Stimulated activated CD4-positive, alpha-beta T cell treated with anti-CD3 and anti-CD28 coated beads, Interleukin-15, amount 100 ng/mL, for 1 hour (primary cell): ENCODE results near the gene TBC1D2B.

Source experiments
- DNase-seq, 2 donors: peaks; one replicate each; pipeline ENCODE4 v3.0.0-alpha.2; 2020; ENCODE audit warnings: low read depth in 1 of 2, low spot score in 1 of 2

TBC1D2B gene

DNA sequence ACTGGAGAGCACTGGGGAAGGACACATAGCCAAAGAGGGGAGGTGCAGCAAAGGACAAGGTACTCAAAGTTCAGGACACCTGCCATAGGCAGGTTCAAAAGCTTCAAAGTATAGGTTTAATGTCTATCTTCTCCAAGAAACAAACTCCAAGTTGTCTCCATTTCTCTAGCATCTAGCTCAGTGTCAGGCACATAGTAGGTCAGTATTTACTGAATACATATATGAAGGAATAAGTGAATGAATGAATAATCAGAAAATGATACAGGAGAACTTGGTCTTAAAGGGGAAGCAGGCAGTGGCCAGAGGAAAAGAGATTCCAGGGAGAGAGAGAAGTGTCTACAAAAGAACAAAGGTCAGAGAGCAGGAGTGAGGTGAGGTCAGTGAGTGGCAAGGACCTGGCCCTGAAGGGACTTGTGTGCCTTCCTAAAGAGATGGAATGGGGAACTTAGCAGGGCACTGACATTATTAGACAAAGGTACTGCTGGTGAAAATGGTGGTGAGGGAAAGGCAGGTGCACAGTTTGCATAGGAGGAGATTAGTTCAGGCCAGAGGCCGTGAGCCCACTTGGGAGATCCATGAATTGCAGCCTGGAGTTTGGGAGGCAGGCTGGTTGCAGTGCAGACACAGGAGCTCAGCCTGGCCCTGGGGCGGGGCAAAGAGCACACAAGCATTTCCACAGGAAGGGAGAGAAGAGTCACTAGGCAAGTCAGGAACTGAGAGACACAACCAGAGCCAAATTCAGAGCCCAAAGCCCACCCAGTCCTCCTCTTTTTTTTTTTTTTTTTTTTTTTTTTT lies 21.4 kb downstream of the TBC1D2B start:
- no peak for DNase-seq

DNA sequence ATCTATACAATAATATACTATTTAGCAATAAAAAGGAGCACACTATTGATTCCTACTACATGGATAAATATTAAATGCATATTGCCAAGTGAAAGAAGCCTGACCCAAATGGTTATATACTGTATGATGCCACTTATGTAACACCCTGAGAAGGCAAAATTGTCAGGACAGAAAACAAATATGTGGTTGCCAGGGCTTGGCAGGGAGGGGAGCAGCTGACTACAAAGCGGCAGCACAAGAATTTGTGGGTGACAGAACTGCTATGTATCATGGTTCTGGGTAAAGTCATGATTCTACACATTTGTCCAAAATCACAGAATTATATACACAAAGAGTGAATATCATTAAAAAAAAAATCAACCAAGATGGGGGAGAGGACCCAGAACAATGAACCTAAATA lies 22.5 kb downstream of the TBC1D2B start:
- DNase-seq: no peak

DNA sequence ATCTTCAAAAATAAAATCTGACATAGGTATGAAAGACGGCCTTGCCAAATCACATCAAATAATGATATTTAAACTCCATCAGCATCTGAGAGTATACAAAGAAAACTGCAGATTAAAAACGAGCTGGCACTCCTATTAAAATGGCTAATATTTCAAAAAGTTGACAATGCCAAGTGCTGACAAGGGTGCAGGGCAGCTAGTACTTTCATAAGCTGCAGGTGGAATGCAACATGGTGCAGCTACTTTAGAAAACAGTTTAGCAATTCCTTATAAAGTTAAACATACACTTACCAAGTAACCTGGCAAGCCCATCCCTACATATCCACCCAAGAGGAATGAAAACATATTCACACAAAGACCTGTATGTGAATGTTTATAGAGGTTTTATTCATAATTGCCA lies 23.0 kb downstream of the TBC1D2B start:
- no peak for DNase-seq

GRCh38 chr15:78052545-78052944 lies 25.0 kb downstream of the TBC1D2B start:
- DNase-seq: no peak

DNA sequence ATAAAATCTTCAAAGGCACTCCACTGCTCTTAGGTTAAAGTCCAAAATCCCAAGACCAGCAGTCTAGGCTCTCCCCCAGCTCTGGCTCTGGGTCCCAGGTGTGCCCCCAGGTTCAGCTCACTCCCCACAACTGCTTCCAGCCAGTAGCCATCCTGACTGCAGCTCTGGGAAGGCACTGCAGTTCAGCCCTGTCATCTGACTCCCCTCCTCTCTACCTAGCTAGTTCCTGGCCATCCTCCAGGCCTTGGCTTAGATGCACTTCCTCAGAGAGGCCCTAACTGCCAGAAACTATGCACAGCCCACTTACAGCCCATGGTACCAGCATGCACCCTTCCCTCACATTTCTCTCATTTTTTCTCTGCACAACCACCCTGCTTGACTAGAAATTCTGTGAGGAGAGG lies 25.5 kb downstream of the TBC1D2B start:
- DNase-seq: no peak

GRCh38 chr15:78051596-78051995 lies 25.9 kb downstream of the TBC1D2B start:
- DNase-seq: no peak

GRCh38 chr15:78050826-78051225 lies 26.7 kb downstream of the TBC1D2B start:
- no peak for DNase-seq

DNA sequence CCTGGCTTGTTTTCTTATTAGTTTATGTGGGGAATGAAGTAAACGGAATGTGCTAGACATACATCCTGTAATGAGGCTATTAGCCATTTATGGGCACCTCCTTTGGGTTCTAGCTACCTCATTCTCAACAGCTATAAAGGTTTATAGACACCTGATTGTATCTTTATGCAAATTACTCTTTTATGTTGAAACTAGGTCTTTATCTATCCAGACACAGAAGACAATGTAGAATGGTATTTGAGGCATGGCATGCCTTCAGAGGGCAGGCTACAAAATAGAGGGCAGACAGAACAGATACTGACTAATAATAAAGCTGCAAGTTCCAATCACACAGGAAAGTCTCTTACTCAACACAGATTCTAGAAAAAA lies 27.1 kb downstream of the TBC1D2B start:
- no peak for DNase-seq

DNA sequence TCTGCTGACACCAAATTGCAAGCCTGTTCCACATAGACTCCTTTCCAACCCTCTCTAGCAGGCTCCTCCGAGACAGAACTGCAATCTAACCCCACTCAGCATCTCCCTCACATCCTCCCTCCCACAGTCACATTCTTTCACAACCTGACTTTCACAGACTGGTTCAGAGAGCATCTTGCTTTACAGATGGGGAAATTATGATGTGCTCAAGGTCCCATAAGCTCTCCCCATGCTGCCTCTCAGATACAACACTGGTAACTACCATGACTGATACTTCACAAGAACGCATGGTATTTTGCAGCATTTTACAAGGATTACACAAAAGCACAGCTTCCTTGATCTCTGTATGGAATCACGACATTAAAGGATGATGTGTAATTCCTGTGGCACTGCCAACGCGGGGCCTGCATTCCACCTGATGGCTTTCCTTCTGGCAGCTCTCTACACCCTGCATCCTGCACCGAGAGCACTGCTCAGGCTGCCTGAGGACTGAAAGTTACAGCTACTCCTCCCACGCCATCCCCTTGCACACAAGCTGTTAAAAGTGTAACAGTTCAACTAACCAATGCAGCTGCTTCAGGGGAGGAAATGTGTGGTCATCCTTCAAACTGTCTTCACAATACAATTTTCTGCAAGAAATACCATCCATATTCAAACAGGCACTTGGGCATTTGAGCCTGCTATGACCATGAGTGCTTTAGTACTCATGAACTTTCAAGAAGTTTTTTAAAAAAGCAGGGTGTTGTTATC lies 27.6 kb downstream of the TBC1D2B start:
- DNase-seq: no peak

DNA sequence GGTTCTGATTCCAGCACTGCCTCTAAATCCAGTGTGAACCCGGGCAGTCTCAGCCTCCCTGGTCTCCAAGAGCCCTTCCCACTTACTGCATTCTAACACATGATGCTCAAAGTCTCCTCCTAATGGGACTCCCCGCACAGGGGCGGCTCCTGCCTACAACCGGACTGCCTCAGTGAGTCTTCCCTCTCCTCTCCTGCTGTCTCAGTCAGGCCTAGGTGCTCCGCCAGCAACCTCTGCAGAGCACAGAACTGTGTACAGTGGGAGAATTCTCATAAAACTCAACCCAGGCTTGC lies 28.9 kb downstream of the TBC1D2B start:
- no peak for DNase-seq

GRCh38 chr15:78047761-78048627 lies 29.5 kb downstream of the TBC1D2B start:
- no peak for DNase-seq

GRCh38 chr15:78046796-78047341 lies 30.6 kb downstream of the TBC1D2B start:
- no peak for DNase-seq

GRCh38 chr15:78045189-78045588 lies 32.3 kb downstream of the TBC1D2B start:
- no peak for DNase-seq

GRCh38 chr15:78044407-78045155 lies 32.9 kb downstream of the TBC1D2B start:
- DNase-seq: no peak

DNA sequence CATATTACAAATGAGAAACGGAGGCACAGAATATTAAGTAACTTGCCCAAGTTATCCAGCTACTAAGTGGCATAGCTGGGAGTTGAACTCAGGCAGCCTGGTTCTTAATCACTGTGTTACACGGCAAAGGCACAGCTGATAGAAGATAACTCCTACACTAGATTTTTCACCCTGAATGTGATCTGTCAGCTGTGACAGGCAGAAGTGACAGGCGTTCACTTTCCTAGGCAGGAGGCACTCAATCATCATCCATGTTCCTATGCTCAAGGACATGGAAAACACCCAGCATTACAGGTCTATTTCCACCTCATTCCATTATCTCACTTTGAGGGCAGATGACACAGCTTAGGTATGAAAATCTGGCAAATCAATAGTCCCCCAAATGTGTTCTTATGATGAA lies 35.6 kb downstream of the TBC1D2B start:
- DNase-seq: no peak

DNA sequence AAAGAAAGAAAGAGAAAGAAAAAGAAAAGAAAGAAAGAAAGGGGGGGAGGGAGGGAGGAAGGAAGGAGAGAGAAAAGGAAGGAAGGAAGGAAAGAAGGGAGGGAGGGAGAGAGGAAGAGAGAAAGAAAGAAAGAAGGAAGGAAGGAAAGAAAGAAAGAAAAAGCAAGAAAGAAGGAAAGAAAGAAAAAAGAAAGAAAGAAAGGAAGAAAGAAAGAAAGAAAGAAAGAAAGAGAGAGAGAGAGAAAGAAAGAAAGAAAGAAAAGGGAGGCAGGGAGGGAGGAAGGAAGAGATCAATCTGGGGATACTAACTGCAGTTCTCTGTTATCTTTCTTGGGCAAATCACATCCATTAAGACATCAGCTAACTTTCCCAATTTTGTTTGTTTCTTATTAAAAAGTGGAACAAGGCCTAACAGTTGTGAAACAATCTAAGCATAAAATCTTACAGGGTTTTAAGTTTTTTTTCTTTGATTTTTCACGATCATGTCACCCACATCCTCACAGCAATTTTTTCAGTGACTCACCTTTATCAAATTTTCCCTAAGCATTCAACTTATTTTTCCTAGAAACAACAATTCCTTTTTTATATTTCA lies 36.8 kb downstream of the TBC1D2B start:
- DNase-seq: no peak

DNA sequence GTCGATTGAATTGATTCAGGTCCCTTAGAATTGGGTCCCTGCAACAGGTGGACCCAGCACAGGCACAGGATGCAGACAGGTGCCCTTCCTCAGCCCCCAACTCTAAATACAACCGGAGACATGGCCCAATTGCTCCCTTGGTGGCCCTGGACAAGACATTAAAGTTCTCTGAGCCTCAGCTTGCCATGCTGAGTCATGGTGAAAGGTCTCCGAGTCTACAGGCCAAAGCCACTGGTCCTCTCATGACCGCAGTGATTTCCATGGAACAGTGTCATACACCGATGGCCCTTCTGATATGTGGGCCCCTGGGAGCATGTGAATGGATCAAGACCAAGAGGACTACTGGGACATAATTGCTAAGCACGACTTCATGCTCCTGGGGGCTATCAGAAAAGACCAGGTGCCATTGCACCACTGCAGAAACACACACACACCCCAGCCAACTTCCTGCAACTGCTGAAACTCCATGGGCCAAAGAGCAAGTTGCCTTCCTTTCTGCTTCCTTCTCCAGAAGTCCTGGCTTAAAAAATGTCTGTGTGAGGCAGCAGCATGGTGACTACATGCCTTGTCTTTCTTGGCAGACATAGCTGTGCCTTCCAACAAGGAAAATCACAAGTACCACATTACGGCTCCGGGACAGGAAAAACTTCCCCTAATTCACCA lies 38.8 kb downstream of the TBC1D2B start:
- no peak for DNase-seq

DNA sequence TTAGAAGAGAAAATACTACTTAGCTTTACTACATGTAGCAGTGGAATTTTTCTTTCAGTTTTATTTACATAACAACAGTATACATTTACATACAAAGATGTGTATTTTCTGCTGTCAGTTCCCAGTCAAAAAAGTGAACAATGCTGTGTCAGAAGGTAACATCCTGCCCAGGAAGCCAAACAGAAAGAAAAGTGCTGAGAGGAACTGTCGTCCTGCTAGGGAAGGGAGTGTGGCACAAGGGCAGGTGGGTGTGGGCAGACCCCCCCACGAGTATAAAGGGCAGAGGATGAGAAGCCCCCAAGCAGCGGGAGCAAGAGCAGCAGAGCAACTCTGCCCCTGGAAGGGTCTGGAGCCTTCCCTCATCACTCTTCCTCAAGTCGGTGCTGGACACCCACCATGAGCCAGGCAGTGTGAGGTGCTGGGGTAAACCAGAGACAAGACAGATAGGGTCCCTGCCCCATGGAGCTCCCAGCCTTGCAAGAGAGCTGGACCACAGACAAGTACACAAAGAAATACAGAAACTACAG lies 39.7 kb downstream of the TBC1D2B start:
- DNase-seq: no peak

DNA sequence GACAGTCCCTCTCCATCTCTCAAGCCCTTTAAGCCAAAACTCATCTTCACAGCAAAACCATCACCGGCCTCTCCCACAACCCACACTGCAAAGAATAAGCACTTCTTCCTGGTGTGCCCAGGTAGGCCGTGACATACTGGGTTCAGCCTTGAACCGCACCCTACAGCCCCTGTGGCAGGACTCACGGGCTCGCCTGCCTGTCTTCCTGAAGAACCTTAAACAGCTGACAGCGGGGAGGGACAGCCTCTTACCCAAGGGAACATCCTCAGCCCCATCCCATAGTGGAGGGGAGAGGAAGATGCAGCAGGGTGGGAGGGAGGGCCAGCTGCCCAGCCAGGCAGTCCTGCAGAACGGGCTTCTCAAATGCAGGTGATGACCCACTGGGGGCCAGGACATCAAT lies 40.2 kb downstream of the TBC1D2B start:
- DNase-seq: no peak
